K562 (cell line): ENCODE results near the gene ITGA2B. TPM values are rescaled to one million over a fixed set of nuclear protein-coding genes. Genes with fewer than 3 reads are reported as not detected.

ENCODE experiments used
- ATAC-seq: fragments of 200-7000 bp; cut with Tn5 transposase; 3 replicates; pipeline ENCODE4 v1.9.1; 2020; ENCODE audit warnings: moderate library complexity
- BruUV-seq: library from RNA; stranded (reverse); fragments of 400-500 nt; replicated peaks from 2 replicates; lab custom pipeline; 2021; lab: Mats Ljungman, UMichigan
- CTCF ChIA-PET: fragments of 300-600 bp; formaldehyde crosslinking; extraction: SDS; loops from one replicate; lab custom pipeline; 2021; ENCODE audit warnings: low intra/inter-chr PET ratio; lab: Yijun Ruan, JAX
- POLR2A ChIA-PET: fragments of 300-600, 350-650 bp; sonication (Branson Sonifier 250); formaldehyde crosslinking; extraction: SDS; loops from one replicate; lab custom pipeline; 2021; ENCODE audit warnings: antibody characterized with exemption, inconsistent platforms; lab: Yijun Ruan, JAX
- DNase-seq, 4 experiments: peaks; one replicate each; pipeline versions ENCODE4 v3.0.0 to v3.0.0-alpha.2; 2011 to 2018; ENCODE audit warnings: low spot score in 3 of 4, mixed read lengths in 3 of 4; ENCODE audit errors: extremely low read depth in 1 of 4
- FAIRE-seq: peaks from 2 replicates; lab custom pipeline; 2011; peaks lifted over from hg19 to GRCh38; lab: Jason Lieb, UNC
- H2AFZ ChIP-seq: 2 replicates; pipeline ENCODE4 v1.6.0; 2011; ENCODE audit warnings: low read depth, low read length, control low read depth, inconsistent platforms
- H3K27ac ChIP-seq: fragments of 200-600 bp; 3 replicates; pipeline ENCODE4 v1.8.0; 2011; ENCODE audit warnings: low read depth, mild to moderate bottlenecking, control low read depth, inconsistent platforms, low read length, moderate library complexity, mixed read lengths; ENCODE audit errors: extremely low read depth
- H3K27me3 ChIP-seq, 2 experiments: fragments of 300-600 bp in 1 of 2; 2 replicates in 1 of 2; 3 replicates in 1 of 2; pipeline versions ENCODE4 v1.6.0 to v1.8.0; 2011; ENCODE audit warnings: inconsistent platforms in 2 of 2, low read length in 2 of 2, mild to moderate bottlenecking in 1 of 2, mixed read lengths in 1 of 2, moderate library complexity in 1 of 2; ENCODE audit not compliant: control insufficient read depth in 2 of 2, insufficient read depth in 2 of 2
- H3K36me3 ChIP-seq: fragments of 300-600 bp; 3 replicates; pipeline ENCODE4 v1.8.0; 2011; ENCODE audit warnings: mild to moderate bottlenecking, low read length, inconsistent platforms; ENCODE audit not compliant: control insufficient read depth, insufficient read depth
- H3K4me1 ChIP-seq, 2 experiments: fragments of 200-600 bp in 1 of 2; replicated peaks in 1 of 2; 2 replicates in 1 of 2; 3 replicates in 1 of 2; pipeline versions ENCODE4 v1.5.1 to v1.8.0; 2011; ENCODE audit warnings: inconsistent platforms in 2 of 2, low read length in 2 of 2, mild to moderate bottlenecking in 1 of 2, mixed read lengths in 1 of 2, moderate library complexity in 1 of 2; ENCODE audit not compliant: control insufficient read depth in 2 of 2, insufficient read depth in 2 of 2
- H3K4me2 ChIP-seq: 2 replicates; pipeline ENCODE4 v1.6.1; 2011; ENCODE audit warnings: low read length, control low read depth, inconsistent platforms, mixed read lengths; ENCODE audit not compliant: insufficient read depth
- H3K4me3 ChIP-seq: fragments of 200-600 bp; sonication (generic), shearing (Covaris generic); 2 replicates; pipeline ENCODE4 v1.5.1; 2016; ENCODE audit warnings: control low read depth, inconsistent platforms
- H3K79me2 ChIP-seq: fragments of 200-600 bp; 3 replicates; pipeline ENCODE4 v1.8.0; 2011; ENCODE audit warnings: low read length, inconsistent platforms; ENCODE audit not compliant: control insufficient read depth, insufficient read depth
- H3K9ac ChIP-seq, 2 experiments: 2 replicates each; pipeline versions ENCODE4 v1.6.0 to v1.6.1; 2011; ENCODE audit warnings: low read depth in 2 of 2, low read length in 2 of 2, control low read depth in 1 of 2, inconsistent platforms in 1 of 2, mild to moderate bottlenecking in 1 of 2, mixed read lengths in 1 of 2; ENCODE audit not compliant: insufficient read depth in 1 of 2
- H3K9me1 ChIP-seq: one replicate; pipeline ENCODE4 v1.6.0; 2011; ENCODE audit warnings: inconsistent platforms, mild to moderate bottlenecking, low read length, moderate library complexity; ENCODE audit not compliant: control insufficient read depth, insufficient read depth
- H3K9me3 ChIP-seq: replicated peaks from 2 replicates; pipeline ENCODE4 v1.5.1; 2011; ENCODE audit warnings: low read depth, low read length, inconsistent platforms; ENCODE audit not compliant: control insufficient read depth, insufficient read depth
- H4K20me1 ChIP-seq: replicated peaks from 2 replicates; pipeline ENCODE4 v1.6.1; 2011; ENCODE audit warnings: low read length, inconsistent platforms, mixed read lengths; ENCODE audit not compliant: control insufficient read depth, insufficient read depth
- GTF2A2 ChIP-seq: IDR thresholded peaks from 2 replicates; pipeline ENCODE4 v1.6.1; 2016; ENCODE audit warnings: mild to moderate bottlenecking, missing genetic modification characterization, missing compliant biosample characterization
- ILK ChIP-seq: fragments of 450-650 bp; IDR thresholded peaks from 2 replicates; pipeline ENCODE4 v1.6.1; 2016; ENCODE audit warnings: missing genetic modification characterization, low read depth, mild to moderate bottlenecking, missing compliant biosample characterization, moderate library complexity, borderline replicate concordance
- KLF13 ChIP-seq: fragments of 450-650 bp; IDR thresholded peaks from 2 replicates; pipeline ENCODE4 v1.6.1; 2016; ENCODE audit warnings: missing genetic modification characterization, low read depth, mild to moderate bottlenecking, missing compliant biosample characterization, moderate library complexity, borderline replicate concordance
- MBD1 ChIP-seq: fragments of 250-450 bp; sonication (Bioruptor Pico); IDR thresholded peaks from 2 replicates; pipeline ENCODE4 v1.8.0; 2022; ENCODE audit warnings: inconsistent platforms
- NEUROD1 ChIP-seq: fragments of 150-350 bp; IDR thresholded peaks from 2 replicates; pipeline ENCODE4 v1.6.1; 2014; ENCODE audit warnings: borderline replicate concordance, low read length, low read depth; ENCODE audit not compliant: partially characterized antibody
- NONO ChIP-seq, 2 experiments: fragments of 200-400 bp in 1 of 2; fragments of 450-650 bp in 1 of 2; formaldehyde crosslinking in 1 of 2; IDR thresholded peaks; 2 replicates each; pipeline ENCODE4 v1.6.1; 2017; ENCODE audit warnings: low read depth in 2 of 2, mild to moderate bottlenecking in 2 of 2, moderate library complexity in 2 of 2, low read length in 1 of 2
- SAFB ChIP-seq: fragments of 200-400 bp; formaldehyde crosslinking; IDR thresholded peaks from 2 replicates; pipeline ENCODE4 v1.6.1; 2017; ENCODE audit warnings: low read depth, low read length, borderline replicate concordance
- ZHX1 ChIP-seq: fragments of 150-350 bp; conservative IDR thresholded peaks from 2 replicates; pipeline ENCODE4 v1.6.1; 2014; ENCODE audit warnings: low read length
- WGBS: fragments of 100-300 bp; shearing (Covaris generic); methylation state at CpG from one replicate; pipeline ENCODE4 v1.1.6; 2016; ENCODE audit warnings: low coverage, mixed read lengths; ENCODE audit not compliant: insufficient coverage; ENCODE audit errors: missing lambda C conversion rate; 5-methylcytosine and 5-hydroxymethylcytosine counted together
- in situ Hi-C: fragments of 300-500 bp; cut with MboI; formaldehyde crosslinking; loops from 4 replicates; pipeline ENCODE4 v1.15.0; 2018; ENCODE audit warnings: inconsistent platforms, mixed read lengths
- intact Hi-C: fragments of 100-400 bp; cut with micrococcal nuclease; formaldehyde crosslinking; loops from 2 replicates; pipeline ENCODE4 v1.14.2; 2022
- polyA plus RNA-seq, 8 experiments: library from polyadenylated mRNA; depleted of rRNA in 4 of 8; stranded (reverse) in 5 of 8; unstranded in 3 of 8; fragments of >200 nt; fragmentation: Nextera tagmentation in 2 of 8; fragmentation: Illumina TruSeq in 1 of 8; extraction: Ambion mirVana in 2 of 8; extraction: Trizol in 1 of 8; gene quantifications; 2 replicates each; pipeline versions ENCODE4 v1.2.1 to v1.2.3, GENCODE V29; 2011 to 2014; ENCODE audit warnings: inconsistent platforms in 1 of 8, missing spikeins in 1 of 8
- total RNA-seq, 7 experiments: library from RNA; depleted of rRNA in 6 of 7; stranded (reverse); fragments of >200 nt in 6 of 7; fragmentation: Illumina TruSeq in 2 of 7; extraction: Trizol in 2 of 7; gene quantifications; 2 replicates each; pipeline versions ENCODE4 v1.2.1 to v1.2.3, GENCODE V29; 2011 to 2021; ENCODE audit warnings: low replicate concordance in 1 of 7

ITGA2B gene
- total and polyA plus RNA-seq, 9 of the 15 experiments (the other 6 are each of a cell fraction or from before 2014, with no cell fraction given): 1.1 to 26.4 (median 5.6) TPM

GRCh38 chr17:44389281-44389680, at the start of gene ITGA2B (continued):
- TF ChIP-seq ZHX1: 0 out of 2 replicates have a peak, but pooled peaks have one; percentile 23
- TF ChIP-seq, all 486 proteins: peak for 2

GRCh38 chr17:44439168-44439567, 49.7 kb upstream of the ITGA2B start:
- no peak for FAIRE-seq
- no peak overlapping the region for H2AFZ ChIP-seq
- ATAC-seq: no peak
- TF ChIP-seq SAFB (no peak), NEUROD1 (no peak), NONO (IDR thresholded peaks at IDR 0.05; ENCODE audit: low read depth in 2 of 2, low read length in 1 of 2) (no peak), MBD1 (CRISPR knock-in tag) (no peak), KLF13 (no peak), GTF2A2 (tag) (no peak), ILK (tag) (no peak)
- ChIA-PET CTCF (no interaction called here), POLR2A (interaction anchor here (1.3 kb wide), 1 partner anchor 42 kb away, joined by 3 read pairs; no protein-coding TSS in a partner anchor)
- 55% methylated on average over 3 of the region's 3 CpGs for WGBS
- intact Hi-C loops: no loop called here
- BruUV-seq: no TSS peak
- no peak overlapping the region for H3K9ac ChIP-seq
- H3K4me3 ChIP-seq: no peak overlapping the region
- no peak overlapping the region for H3K4me2 ChIP-seq
- peak overlapping the region; percentile 50; the same call in 1 of the 3 replicates for H3K27ac ChIP-seq
- peaks cover 19% of the 10 kb centered on the region for H3K36me3 ChIP-seq
- DNase-seq: no peak
- no peaks in the 10 kb centered on the region for H3K27me3 ChIP-seq
- H4K20me1 ChIP-seq: no peaks in the 10 kb centered on the region
- in situ Hi-C loops: no loop called here
- H3K4me1 ChIP-seq: no peaks in the 10 kb centered on the region; a peak in 1 of 5 replicates
- no peaks in the 10 kb centered on the region for H3K9me1 ChIP-seq
- H3K9me3 ChIP-seq: no peaks in the 10 kb centered on the region
- peaks cover 15% of the 10 kb centered on the region for H3K79me2 ChIP-seq
